Brain pericyte (primary cell): ENCODE data around the gene TANGO2.

Experiments
- DNase-seq: peaks from one replicate; pipeline ENCODE4 v3.0.0-alpha.2; 2012; ENCODE audit warnings: low read depth, low spot score

Gene TANGO2

GRCh38 chr22:20011123-20011992 lies 9.6 kb upstream of the TANGO2 start:
- no peak for DNase-seq

- no peak for DNase-seq
Measured at GRCh38 chr22:20011993-20012740, 8.7 kb upstream of the TANGO2 start.

- no peak for DNase-seq
Measured at GRCh38 chr22:20012741-20013331, 8.1 kb upstream of the TANGO2 start.

GRCh38 chr22:20013382-20013871 lies 7.5 kb upstream of the TANGO2 start:
- DNase-seq, result no peak

GRCh38 chr22:20014526-20015186 lies 6.3 kb upstream of the TANGO2 start:
- DNase-seq, result no peak

GRCh38 chr22:20015187-20015625 lies 5.7 kb upstream of the TANGO2 start:
- DNase-seq, result no peak

GRCh38 chr22:20015971-20016733 lies 4.8 kb upstream of the TANGO2 start:
- no peak for DNase-seq

GRCh38 chr22:20016734-20017621 lies 3.9 kb upstream of the TANGO2 start, which contains the start of gene ARVCF:
TSS of gene ARVCF (minus strand) at chr22:20016823. CDS start at chr22:19990794, 26,029 bp downstream.
- peak; percentile 53 for DNase-seq

- no peak for DNase-seq
Measured at GRCh38 chr22:20017622-20017958, 3.3 kb upstream of the TANGO2 start.

GRCh38 chr22:20018001-20018400 lies 2.9 kb upstream of the TANGO2 start:
- DNase-seq, result no peak

- DNase-seq, result no peak
Measured at GRCh38 chr22:20019661-20020532, 1.0 kb upstream of the TANGO2 start.

- no peak for DNase-seq
Measured at GRCh38 chr22:20021196-20022181, 579 bp downstream of the TANGO2 start.

GRCh38 chr22:20022231-20022977 lies 1.5 kb downstream of the TANGO2 start:
- DNase-seq, result no peak

GRCh38 chr22:20022978-20023613 lies 2.2 kb downstream of the TANGO2 start:
- DNase-seq, result no peak

GRCh38 chr22:20024225-20024624 lies 3.3 kb downstream of the TANGO2 start:
- no peak for DNase-seq

GRCh38 chr22:20024650-20025397 lies 3.9 kb downstream of the TANGO2 start:
- no peak for DNase-seq
